HepG2 (cell line): ENCODE data around the gene SLC25A44. TPM values are rescaled to one million over a fixed set of nuclear protein-coding genes. Genes with fewer than 3 reads are reported as not detected.

Source experiments
- ATRX ChIP-seq: sonication (generic); formaldehyde crosslinking; IDR thresholded peaks from 2 replicates; pipeline ENCODE4 v1.4.0; 2020; ENCODE audit warnings: missing genetic modification reagents, borderline replicate concordance
- FOXK1 ChIP-seq: sonication (generic); formaldehyde crosslinking; IDR thresholded peaks from 2 replicates; pipeline ENCODE4 v1.4.0; 2020; ENCODE audit warnings: low read depth, missing genetic modification reagents, borderline replicate concordance
- HNF4A ChIP-seq: sonication (generic); formaldehyde crosslinking; IDR thresholded peaks from 2 replicates; pipeline ENCODE4 v1.4.0; 2020; ENCODE audit warnings: missing genetic modification reagents
- HNRNPK ChIP-seq: fragments of 200-400 bp; formaldehyde crosslinking; IDR thresholded peaks from 2 replicates; pipeline ENCODE4 v1.6.1; 2018; ENCODE audit warnings: low read length, low read depth, moderate library complexity, mild to moderate bottlenecking; ENCODE audit not compliant: poor library complexity, severe bottlenecking
- JDP2 ChIP-seq: sonication (generic); formaldehyde crosslinking; IDR thresholded peaks from 2 replicates; pipeline ENCODE4 v1.8.1; 2022; ENCODE audit warnings: missing genetic modification reagents, borderline replicate concordance
- KAT8 ChIP-seq: IDR thresholded peaks from 2 replicates; pipeline ENCODE4 v1.6.1; 2016; ENCODE audit warnings: missing genetic modification reagents, missing compliant biosample characterization
- KLF16 ChIP-seq, 2 experiments: sonication (generic) in 1 of 2; formaldehyde crosslinking in 1 of 2; IDR thresholded peaks; 2 replicates each; pipeline versions ENCODE4 v1.6.1 to v1.8.0; 2016 to 2023; ENCODE audit warnings: missing genetic modification reagents in 2 of 2, missing compliant biosample characterization in 1 of 2
- LCORL ChIP-seq, 2 experiments: fragments of 450-650 bp in 1 of 2; sonication (generic) in 1 of 2; formaldehyde crosslinking in 1 of 2; IDR thresholded peaks; 2 replicates each; pipeline versions ENCODE4 v1.5.0 to v1.6.1; 2017 to 2020; ENCODE audit warnings: antibody characterized with exemption in 1 of 2, missing genetic modification reagents in 1 of 2
- MEIS2 ChIP-seq: sonication (generic); formaldehyde crosslinking; IDR thresholded peaks from 2 replicates; pipeline ENCODE4 v1.9.0; 2021; ENCODE audit warnings: mild to moderate bottlenecking, missing genetic modification reagents
- NCOA2 ChIP-seq: sonication (generic); formaldehyde crosslinking; IDR thresholded peaks from 2 replicates; pipeline ENCODE4 v1.8.0; 2022; ENCODE audit warnings: inconsistent platforms
- RBFOX2 ChIP-seq: fragments of 200-400 bp; formaldehyde crosslinking; IDR thresholded peaks from 2 replicates; pipeline ENCODE4 v1.6.1; 2017; ENCODE audit warnings: low read depth, mild to moderate bottlenecking, low read length
- REXO4 ChIP-seq: sonication (generic); formaldehyde crosslinking; IDR thresholded peaks from 2 replicates; pipeline ENCODE4 v1.8.0; 2022; ENCODE audit warnings: missing genetic modification reagents, mild to moderate bottlenecking, borderline replicate concordance
- RFXAP ChIP-seq: sonication (generic); formaldehyde crosslinking; IDR thresholded peaks from 2 replicates; pipeline ENCODE4 v1.4.0; 2020; ENCODE audit warnings: missing genetic modification reagents, borderline replicate concordance
- SOX13 ChIP-seq, 3 experiments: fragments of 450-650 bp in 1 of 3; sonication (generic) in 1 of 3; formaldehyde crosslinking in 1 of 3; IDR thresholded peaks in 2 of 3; conservative IDR thresholded peaks in 1 of 3; 2 replicates each; pipeline versions ENCODE4 v1.5.0 to v1.6.1; 2016 to 2020; ENCODE audit warnings: antibody characterized with exemption in 1 of 3, mild to moderate bottlenecking in 1 of 3, missing compliant biosample characterization in 1 of 3, missing genetic modification reagents in 1 of 3, moderate library complexity in 1 of 3
- SRSF9 ChIP-seq: fragments of 200-400 bp; formaldehyde crosslinking; IDR thresholded peaks from 2 replicates; pipeline ENCODE4 v1.6.1; 2018; ENCODE audit warnings: borderline replicate concordance, mild to moderate bottlenecking, low read depth, low read length; ENCODE audit not compliant: insufficient read depth, poor library complexity, severe bottlenecking
- ZFAT ChIP-seq: sonication (generic); formaldehyde crosslinking; conservative IDR thresholded peaks from 2 replicates; pipeline ENCODE4 v1.8.1; 2023; ENCODE audit warnings: missing genetic modification reagents, inconsistent platforms
- ZNF503 ChIP-seq: sonication (generic); formaldehyde crosslinking; IDR thresholded peaks from 2 replicates; pipeline ENCODE4 v1.4.0; 2020; ENCODE audit warnings: missing genetic modification reagents
- polyA plus RNA-seq, 8 experiments: library from polyadenylated mRNA; depleted of rRNA in 3 of 8; stranded (reverse) in 7 of 8; unstranded in 1 of 8; fragments of >200 nt; fragmentation: Illumina TruSeq in 4 of 8; extraction: Trizol in 4 of 8; gene quantifications; 2 replicates each; pipeline versions ENCODE4 v1.2.1 to v1.2.3, GENCODE V29; 2011 to 2016; ENCODE audit warnings: low read depth in 4 of 8, missing spikeins in 1 of 8, mixed read lengths in 1 of 8; ENCODE audit not compliant: insufficient read depth in 1 of 8
- total RNA-seq, 5 experiments: library from RNA; depleted of rRNA; stranded (reverse); fragments of >200 nt; fragmentation: Illumina TruSeq; extraction: Trizol; gene quantifications; 2 replicates each; pipeline ENCODE4 v1.2.3, GENCODE V29; 2016; ENCODE audit warnings: low read depth in 1 of 5
- TF ChIP-seq, protein P1 (sequence below): sonication (generic); formaldehyde crosslinking; IDR thresholded peaks from 2 replicates; pipeline ENCODE4 v1.4.0; 2020; ENCODE audit warnings: mild to moderate bottlenecking, missing genetic modification reagents
- TF ChIP-seq, protein P2 (sequence below): sonication (generic); formaldehyde crosslinking; IDR thresholded peaks from 2 replicates; pipeline ENCODE4 v1.4.0; 2020; ENCODE audit warnings: missing genetic modification reagents
- TF ChIP-seq, protein P3 (sequence below): sonication (generic); formaldehyde crosslinking; IDR thresholded peaks from 2 replicates; pipeline ENCODE4 v1.4.0; 2020; ENCODE audit warnings: missing genetic modification reagents

The SLC25A44 gene
- total and polyA plus RNA-seq, 2 of the 13 experiments (the other 11 are each of a cell fraction or from before 2014, with no cell fraction given) = 10.7 to 13.4 TPM

DNA sequence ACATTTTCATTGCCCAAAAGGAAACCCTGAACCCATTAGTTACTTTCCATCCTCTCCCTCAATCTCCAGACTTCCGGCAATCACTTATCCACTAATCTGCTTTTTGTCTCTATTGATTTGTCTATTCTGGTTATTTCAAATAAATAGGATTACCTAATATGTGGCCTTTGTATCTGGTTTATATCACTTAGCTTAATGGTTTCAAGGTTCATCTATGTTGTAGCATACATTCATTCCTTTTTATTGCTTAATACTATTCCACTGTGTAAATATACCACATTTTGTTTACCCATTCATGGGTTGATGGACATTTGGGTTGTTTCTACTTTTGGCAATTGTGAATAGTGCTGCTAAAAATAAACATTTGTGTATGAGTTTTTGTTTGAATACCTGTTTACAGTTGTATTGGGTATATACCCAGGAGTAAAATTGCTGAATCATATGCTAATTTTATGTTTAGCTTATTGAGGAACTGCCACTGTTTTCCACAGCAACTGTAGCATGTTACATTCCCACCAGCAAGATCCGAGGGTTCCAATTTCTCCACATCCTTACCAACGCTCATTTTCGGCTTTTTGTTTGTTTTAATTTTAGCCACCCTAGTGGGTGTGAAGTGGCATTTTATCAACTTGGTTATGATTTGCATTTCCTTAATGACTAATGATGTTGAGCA, 2.5 kb upstream of the SLC25A44 start (continued):
- TF ChIP-seq HNF4A (peak; percentile 54), RBFOX2 (no peak), ATRX (CRISPR knock-in tag) (no peak), FOXK1 (CRISPR knock-in tag) (no peak), SOX13 (IDR thresholded peaks at IDR 0.05) (no peak), SOX13 (CRISPR knock-in tag; conservative IDR thresholded peaks at IDR 0.05 in 1 of 2, IDR thresholded peaks at IDR 0.05 in 1 of 2) (peak in 1 of 2 experiments; percentile 54; a peak in 1 of 4 replicates), SRSF9 (no peak), KAT8 (CRISPR knock-in tag) (no peak), HNRNPK (no peak), MEIS2 (CRISPR knock-in tag) (no peak), RFXAP (CRISPR knock-in tag) (no peak), LCORL (IDR thresholded peaks at IDR 0.05) (no peak), LCORL (CRISPR knock-in tag; IDR thresholded peaks at IDR 0.05) (no peak), ZFAT (CRISPR knock-in tag) (no peak), NCOA2 (CRISPR knock-in tag) (peak; percentile 36; the same call in 1 of the 2 replicates), ZNF503 (CRISPR knock-in tag) (no peak), KLF16 (CRISPR knock-in tag; IDR thresholded peaks at IDR 0.05) (no peak), REXO4 (CRISPR knock-in tag) (no peak), JDP2 (CRISPR knock-in tag) (no peak)
- TF ChIP-seq, protein P1, sequence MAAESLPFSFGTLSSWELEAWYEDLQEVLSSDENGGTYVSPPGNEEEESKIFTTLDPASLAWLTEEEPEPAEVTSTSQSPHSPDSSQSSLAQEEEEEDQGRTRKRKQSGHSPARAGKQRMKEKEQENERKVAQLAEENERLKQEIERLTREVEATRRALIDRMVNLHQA (CRISPR knock-in tag) = no peak
- TF ChIP-seq, protein P2, sequence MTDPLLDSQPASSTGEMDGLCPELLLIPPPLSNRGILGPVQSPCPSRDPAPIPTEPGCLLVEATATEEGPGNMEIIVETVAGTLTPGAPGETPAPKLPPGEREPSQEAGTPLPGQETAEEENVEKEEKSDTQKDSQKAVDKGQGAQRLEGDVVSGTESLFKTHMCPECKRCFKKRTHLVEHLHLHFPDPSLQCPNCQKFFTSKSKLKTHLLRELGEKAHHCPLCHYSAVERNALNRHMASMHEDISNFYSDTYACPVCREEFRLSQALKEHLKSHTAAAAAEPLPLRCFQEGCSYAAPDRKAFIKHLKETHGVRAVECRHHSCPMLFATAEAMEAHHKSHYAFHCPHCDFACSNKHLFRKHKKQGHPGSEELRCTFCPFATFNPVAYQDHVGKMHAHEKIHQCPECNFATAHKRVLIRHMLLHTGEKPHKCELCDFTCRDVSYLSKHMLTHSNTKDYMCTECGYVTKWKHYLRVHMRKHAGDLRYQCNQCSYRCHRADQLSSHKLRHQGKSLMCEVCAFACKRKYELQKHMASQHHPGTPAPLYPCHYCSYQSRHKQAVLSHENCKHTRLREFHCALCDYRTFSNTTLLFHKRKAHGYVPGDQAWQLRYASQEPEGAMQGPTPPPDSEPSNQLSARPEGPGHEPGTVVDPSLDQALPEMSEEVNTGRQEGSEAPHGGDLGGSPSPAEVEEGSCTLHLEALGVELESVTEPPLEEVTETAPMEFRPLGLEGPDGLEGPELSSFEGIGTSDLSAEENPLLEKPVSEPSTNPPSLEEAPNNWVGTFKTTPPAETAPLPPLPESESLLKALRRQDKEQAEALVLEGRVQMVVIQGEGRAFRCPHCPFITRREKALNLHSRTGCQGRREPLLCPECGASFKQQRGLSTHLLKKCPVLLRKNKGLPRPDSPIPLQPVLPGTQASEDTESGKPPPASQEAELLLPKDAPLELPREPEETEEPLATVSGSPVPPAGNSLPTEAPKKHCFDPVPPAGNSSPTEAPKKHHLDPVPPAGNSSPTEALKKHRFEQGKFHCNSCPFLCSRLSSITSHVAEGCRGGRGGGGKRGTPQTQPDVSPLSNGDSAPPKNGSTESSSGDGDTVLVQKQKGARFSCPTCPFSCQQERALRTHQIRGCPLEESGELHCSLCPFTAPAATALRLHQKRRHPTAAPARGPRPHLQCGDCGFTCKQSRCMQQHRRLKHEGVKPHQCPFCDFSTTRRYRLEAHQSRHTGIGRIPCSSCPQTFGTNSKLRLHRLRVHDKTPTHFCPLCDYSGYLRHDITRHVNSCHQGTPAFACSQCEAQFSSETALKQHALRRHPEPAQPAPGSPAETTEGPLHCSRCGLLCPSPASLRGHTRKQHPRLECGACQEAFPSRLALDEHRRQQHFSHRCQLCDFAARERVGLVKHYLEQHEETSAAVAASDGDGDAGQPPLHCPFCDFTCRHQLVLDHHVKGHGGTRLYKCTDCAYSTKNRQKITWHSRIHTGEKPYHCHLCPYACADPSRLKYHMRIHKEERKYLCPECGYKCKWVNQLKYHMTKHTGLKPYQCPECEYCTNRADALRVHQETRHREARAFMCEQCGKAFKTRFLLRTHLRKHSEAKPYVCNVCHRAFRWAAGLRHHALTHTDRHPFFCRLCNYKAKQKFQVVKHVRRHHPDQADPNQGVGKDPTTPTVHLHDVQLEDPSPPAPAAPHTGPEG (CRISPR knock-in tag) = no peak
- TF ChIP-seq, protein P3, sequence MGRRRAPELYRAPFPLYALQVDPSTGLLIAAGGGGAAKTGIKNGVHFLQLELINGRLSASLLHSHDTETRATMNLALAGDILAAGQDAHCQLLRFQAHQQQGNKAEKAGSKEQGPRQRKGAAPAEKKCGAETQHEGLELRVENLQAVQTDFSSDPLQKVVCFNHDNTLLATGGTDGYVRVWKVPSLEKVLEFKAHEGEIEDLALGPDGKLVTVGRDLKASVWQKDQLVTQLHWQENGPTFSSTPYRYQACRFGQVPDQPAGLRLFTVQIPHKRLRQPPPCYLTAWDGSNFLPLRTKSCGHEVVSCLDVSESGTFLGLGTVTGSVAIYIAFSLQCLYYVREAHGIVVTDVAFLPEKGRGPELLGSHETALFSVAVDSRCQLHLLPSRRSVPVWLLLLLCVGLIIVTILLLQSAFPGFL (CRISPR knock-in tag) = no peak
